Measurements from ENCODE around the gene ZNF548.

DNA sequence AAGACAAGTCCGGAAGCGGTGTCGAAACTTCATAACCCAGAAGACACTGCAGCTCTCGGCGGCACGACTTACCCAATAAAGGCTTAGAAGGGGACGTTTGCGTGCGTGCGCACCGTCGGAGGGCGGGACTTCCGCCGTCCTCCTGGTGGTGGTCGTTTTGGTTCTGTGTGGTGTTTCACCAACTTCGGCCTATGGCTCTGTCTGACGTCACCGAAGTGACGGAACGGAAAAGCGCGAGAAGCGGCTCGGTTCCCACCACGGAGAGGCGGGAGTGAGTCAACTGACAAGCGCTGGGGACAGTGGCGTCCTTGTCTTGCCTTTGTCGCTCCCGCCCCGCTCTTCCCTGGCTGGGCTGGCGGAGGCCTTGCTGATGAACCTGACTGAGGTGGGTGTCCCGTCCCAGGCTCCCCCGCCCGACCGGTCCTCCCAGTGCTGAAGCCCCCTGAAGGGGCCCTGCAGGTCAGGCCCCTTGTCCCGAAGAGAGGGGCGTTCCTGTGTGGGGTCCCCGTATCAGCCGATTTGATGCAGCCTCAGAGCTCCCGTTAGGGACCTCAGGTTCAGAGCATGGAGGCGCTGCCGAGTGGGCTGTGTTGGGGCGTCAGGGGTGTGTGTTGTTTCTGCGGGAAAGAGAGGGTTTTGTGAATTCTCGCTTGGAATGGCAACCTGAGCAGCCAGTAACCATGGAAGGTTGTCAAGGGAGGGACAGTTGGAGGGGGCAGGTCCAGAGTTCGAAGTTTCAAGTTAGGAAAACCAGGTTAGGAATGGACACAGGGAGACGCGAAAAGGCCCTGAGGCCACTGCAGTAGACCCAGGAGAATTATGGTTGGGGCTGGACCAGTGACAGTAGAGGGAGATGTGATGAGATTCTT is at the start of gene ZNF548:
- TF ChIP-seq, protein P1, sequence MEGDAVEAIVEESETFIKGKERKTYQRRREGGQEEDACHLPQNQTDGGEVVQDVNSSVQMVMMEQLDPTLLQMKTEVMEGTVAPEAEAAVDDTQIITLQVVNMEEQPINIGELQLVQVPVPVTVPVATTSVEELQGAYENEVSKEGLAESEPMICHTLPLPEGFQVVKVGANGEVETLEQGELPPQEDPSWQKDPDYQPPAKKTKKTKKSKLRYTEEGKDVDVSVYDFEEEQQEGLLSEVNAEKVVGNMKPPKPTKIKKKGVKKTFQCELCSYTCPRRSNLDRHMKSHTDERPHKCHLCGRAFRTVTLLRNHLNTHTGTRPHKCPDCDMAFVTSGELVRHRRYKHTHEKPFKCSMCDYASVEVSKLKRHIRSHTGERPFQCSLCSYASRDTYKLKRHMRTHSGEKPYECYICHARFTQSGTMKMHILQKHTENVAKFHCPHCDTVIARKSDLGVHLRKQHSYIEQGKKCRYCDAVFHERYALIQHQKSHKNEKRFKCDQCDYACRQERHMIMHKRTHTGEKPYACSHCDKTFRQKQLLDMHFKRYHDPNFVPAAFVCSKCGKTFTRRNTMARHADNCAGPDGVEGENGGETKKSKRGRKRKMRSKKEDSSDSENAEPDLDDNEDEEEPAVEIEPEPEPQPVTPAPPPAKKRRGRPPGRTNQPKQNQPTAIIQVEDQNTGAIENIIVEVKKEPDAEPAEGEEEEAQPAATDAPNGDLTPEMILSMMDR (conservative IDR thresholded peaks at IDR 0.05; ENCODE audit: low read length) = 0 out of 2 replicates have a peak, but pooled peaks have one; percentile 46
- TF ChIP-seq EZH2phosphoT487 (IDR thresholded peaks at IDR 0.05; ENCODE audit: borderline replicate concordance, low read depth, low read length) = no peak

Data from OCI-LY7 (cell line).